HG02973 (cell line): ENCODE results near the gene SFXN1.
A peak's percentile ranks its signal among the peaks of the same experiment; 100 is the strongest.
"Not testable (repeated sequence)": the region's sequence is repeated elsewhere in the genome, so short reads cannot be mapped to it uniquely, and the experiment has no call there.

ENCODE experiments used
- ATAC-seq: cut with Tn5 transposase; IDR thresholded peaks from one replicate; pipeline ENCODE4 v1.9.1; 2021; ENCODE audit warnings: moderate library complexity; ENCODE audit not compliant: unreplicated experiment

The SFXN1 gene, protein sequence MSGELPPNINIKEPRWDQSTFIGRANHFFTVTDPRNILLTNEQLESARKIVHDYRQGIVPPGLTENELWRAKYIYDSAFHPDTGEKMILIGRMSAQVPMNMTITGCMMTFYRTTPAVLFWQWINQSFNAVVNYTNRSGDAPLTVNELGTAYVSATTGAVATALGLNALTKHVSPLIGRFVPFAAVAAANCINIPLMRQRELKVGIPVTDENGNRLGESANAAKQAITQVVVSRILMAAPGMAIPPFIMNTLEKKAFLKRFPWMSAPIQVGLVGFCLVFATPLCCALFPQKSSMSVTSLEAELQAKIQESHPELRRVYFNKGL

DNA sequence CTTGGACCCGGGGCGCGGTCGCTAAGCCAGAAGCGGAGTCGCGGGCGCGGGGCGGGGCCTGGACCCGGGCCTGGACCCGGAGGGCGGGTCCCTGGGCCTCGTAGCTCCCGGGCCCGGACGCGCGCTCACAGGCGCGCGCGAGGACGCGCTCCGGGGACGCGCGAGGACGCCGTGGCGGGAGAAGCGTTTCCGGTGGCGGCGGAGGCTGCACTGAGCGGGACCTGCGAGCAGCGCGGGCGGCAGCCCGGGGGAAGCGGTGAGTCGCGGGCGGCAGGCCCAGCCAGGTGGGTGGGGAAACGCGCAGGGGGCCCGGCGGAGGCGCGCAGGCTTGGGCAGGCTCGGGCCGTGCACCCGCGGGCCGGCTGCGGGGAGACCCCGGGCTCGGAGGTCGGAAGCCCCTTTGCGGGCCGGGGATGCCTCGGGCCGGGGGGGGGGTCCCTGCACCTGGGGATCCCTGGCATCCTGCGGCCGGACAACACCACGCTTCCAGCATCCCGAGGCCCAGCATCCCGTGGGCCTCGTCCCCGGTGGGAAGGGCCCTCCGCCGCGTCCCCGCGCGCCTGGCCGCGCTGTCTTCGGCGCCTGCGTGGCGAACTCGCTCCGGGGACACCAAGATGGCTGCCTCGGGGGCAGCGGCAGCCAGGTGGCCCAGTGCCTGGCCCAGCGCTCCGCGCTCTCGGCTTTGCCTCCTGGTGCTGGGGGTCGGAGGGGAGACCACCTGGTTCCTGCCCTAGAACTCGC, at the start of gene SFXN1:
Gene SFXN1 (plus strand): TSS at position 177 of the 741 bp plus-strand sequence. CDS start 13,544 bp downstream, outside the sequence.
- peak; percentile 92 for ATAC-seq

DNA sequence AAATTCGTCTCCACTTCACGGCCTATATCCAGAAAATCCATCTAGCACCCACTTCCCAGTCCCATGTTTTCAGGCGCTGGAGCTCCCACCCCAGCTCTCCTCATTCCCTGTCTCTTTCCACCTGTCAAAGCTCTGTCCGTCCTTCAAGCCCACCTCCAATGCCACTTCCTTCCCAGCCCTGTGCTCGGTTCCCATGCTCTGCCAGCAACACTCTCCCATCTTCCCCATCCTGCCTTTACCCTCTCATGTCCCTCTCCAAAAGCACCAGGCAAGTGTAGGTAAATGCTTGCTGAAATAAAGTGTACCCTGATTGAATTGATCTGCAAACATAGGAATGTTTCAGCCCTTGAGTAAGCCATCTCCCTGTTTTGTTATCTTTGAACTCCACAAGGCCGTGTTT, 43.6 kb upstream of the SFXN1 start:
- no peak for ATAC-seq

DNA sequence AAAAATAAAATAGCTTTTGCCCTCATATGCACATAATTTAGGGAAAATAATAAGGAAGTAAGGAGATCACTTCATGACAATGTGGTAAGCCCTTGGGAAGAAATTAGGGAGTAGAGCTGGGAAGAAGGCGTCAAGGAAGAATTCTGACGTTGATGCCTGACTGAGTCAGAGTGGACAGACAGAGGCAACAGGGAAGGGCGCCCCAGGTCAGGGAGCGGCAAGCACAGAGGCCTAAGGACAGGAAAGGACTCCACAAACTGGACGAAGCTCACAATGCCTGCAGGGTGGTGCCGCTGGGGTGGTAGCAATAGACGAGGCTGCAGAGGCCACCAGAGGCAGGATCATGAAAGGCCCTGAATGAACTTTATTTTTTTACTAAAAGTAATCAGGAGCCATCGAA, 42.0 kb upstream of the SFXN1 start:
- ATAC-seq, result no peak

DNA sequence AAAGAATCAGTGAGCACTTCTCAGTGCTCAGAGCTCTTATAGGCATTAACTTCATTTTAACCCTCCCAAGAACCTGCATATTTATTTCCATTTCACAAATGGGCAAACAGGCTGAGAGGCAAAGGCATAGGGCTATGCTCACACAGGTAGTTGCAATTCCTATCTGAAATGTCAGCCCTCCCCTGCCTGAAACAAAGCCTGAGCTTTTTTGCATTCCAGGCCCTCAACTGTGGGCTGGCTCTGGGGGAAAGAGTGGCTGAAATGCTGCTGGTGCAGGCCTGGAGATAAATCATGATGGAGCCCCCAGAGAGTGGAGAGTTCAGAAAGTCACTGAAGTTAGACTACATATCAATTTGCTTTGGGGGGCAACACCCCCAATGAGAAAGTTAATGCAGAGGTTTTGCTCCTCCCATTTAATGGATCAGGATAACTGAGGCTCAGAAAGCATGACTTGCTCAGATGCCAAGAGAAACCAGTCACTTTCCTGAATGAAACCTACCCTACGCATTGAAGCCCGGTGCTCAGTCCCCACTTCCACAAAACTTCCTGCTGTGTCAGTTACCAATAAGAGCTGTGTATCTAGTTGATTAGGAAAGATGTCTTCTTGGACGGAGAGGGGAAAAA, 40.0 kb upstream of the SFXN1 start:
- no peak for ATAC-seq

DNA sequence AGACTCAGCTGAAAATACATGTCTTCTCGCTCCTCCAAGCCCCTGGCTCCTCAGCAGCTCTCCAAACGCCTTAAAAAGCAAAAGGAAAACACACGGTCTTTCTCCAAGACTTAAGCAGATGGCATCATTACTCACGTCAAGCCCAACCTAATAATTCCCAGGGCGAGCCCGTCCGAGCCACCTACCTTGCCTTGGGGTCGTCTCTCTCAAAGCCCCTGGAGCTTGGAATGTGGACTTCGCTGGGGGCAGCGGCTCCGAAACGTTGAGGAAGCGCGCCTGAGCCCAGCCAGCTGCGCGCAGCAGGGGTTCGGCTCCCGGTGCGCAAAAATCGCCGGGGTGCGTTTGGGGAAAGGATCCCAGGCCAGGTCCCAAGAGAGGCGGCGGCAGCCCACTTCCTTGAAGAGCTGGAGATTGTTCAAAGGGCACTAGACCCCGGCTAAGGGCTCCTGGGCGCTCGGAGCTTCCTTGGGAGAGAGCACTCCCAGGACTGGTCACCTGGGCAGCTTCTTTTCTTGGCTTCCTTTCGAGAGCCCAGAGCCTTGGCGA, 34.8 kb upstream of the SFXN1 start:
- ATAC-seq, result no peak

DNA sequence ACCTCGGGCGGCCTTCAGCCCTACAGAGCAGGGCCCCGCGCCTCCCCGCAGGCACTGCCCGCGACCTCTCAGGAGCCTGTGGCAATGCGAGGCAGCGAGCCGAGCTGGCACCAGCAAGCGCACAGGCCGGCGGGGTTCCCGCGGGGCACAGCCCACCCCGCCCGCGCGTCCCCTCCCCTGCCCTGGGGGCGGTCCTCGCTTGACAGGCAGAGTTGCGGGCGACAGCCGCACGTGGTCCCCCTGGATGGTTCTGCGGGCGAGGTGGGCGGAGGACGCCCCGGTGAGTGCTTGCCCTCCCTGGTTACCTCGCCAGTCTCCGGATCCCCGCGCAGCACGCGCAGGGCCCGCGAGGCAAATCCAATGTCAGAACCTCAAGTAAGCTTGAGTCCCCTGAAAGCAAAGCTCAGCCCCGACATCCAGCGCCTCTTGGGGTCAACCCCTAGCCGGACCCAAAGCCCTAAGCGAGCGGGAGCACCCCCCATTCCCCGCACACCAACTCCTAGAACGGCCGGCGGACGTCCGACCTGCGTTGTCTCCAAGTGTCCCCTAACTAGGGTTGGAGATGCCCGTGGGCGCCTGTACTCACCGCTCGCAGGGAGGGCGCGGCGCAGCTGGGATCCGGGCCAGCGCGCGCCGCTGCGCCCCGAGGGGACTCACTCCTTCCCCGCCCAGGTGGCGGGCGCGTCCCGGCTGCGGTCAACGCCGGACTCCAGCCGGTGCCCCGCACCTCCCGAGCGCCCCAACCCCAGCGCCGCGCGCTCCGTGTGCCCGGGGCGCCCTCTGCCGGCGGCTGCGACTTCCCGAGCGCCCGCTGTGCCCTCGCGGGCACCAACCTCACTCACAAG, 34.1 kb upstream of the SFXN1 start, which contains the start of gene DRD1:
Gene DRD1 (minus strand): TSS at position 123 of the 845 bp plus-strand sequence. CDS start 1,083 bp downstream, outside the sequence.
- no peak for ATAC-seq

DNA sequence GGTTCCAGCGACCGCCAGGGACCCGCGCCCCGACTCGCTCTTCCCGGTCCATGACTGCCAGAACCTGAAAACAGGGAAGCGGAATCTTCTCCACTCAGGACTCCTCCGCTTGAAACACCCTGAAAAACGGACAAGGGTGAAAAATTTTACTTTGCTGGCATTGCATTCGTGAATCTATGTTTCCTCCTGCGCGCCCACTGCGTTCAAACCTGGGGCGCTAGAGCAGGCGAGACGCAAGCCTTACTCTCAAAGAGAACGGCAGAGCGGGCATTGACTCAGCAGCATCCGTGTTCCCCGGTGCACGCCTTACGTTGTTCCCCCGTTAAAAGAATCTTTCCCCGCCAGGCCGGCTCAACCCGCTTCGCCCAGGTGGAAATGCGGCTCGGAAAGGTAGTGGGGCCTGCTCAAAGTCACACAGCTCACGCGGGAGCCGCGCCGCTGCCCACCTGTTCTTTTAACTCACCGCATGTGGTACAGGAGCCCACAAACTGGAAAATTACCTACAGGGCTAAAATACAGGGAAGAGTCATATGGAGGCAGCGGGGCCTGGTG, 33.4 kb upstream of the SFXN1 start:
- ATAC-seq, result no peak

DNA sequence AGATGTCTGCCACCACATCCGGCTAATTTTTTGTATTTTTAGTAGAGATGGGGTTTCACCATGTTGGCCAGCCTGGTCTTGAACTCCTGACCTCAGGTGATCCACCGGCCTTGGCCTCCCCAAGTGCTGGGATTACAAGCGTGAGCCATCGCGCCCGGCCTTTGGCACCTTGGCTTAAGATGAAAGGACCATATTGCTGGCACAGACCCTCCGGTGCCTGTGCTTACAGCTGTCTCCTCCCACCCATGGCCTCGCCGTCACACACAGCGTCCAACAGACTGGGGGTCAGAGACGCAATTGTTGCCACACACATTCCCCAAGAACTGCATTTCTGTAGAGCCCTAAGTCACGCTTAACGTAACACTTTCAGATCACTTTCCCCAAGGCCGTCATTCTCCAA, 32.0 kb upstream of the SFXN1 start:
- not testable (repeated sequence) for ATAC-seq

DNA sequence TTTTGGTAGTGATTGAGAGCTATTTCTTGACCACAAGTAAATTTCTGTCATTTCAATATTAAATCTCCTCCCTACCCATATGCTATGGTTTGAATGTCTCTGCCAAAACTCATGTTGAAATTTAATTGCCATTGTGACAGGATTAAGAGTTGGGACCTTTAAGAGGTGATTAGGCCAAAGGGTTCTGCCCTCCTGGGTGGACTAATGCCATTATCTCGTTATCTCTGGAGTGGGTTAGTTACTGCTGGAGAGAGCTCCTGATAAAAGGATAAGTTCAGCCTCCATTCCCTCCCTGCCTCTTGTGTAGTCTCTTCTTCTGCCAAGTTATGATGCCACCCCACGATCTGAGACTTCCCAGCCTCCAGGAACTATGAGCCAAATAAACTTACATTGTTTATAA, 30.8 kb upstream of the SFXN1 start:
- ATAC-seq, result no peak

DNA sequence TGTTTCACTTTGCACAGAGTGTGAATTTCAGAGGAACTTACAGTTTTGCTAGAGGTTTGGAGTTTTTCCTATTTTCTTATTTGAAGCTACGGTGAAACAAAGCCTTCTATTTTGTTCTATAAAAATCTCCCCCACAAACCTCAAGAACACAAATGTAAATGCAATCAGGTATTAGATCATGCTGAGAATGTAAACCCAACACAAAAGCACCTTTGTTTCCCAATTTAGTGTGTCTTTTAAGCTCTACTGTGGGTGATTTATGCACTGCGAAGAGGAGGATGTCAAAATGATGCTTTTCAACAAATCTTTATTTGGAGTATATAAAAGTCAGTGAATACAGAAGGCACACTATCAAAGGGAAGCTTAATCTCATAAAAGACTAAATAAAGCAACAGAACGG, 30.1 kb upstream of the SFXN1 start:
- no peak for ATAC-seq

DNA sequence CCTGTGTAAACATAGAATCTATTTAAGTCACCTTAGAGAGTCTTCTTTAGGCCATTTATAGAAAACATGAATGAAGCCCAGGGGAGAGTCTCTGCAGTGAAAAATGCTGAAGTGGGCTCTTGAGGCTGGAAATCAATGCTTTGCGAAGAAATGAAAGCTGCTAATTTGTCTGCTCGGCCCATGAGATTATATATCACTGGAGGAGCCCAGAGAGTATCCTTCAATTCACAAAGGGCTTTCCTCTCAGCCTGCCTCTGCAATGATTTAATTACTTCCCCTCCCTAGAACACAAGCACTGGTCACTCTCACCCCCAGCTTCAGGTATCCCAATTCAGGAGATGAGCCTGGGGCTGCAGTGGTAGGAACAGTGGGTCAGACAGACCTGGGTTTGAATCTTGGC, 26.2 kb upstream of the SFXN1 start:
- ATAC-seq, result no peak

DNA sequence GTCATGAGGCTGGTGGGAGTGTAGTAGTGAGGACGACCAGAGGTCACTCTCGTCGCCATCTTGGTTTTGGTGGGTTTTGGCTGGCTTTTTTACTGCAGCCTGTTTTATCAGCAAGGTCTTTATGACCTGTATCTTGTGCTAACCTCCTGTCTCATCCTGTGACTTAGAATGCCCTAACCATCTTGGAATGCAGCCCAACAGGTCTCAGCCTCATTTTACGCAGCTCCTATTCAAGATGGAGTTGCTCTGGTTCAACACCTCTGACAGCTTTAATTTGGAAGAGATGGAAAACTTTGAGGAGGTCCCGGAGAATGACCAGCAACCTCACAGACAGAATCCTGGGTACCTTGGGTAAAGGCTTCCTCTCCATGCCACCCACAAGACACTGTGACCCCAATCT, 24.0 kb upstream of the SFXN1 start:
- not testable (repeated sequence) for ATAC-seq

DNA sequence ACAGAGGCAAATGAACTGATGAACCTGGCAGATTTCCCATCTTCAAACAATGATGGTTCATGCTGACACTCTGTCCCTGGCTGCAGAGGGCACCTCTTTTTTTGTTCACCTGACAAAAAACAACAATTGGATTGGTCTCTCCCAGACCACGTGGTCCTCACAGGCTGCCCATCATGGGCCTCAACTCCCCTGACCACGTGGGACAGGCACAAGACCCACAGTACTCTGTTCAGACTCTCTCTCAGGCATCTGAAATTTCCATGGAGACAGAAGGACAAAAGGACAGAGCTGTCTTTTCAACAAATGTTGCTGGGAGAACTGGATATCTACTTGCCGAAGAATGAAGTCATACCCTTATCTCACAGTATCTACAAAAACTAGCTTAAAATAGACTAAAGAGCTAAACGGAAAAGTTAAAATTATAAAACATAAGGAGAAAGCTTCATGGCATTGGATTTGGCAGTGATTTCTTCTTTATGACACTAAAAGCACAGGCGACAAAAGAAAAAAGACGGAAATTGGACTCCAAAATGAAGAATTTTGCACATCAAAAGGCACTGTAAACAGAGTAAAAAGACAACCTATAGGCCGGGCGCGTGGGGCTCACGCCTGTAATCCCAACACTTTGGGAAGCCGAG, 22.1 kb upstream of the SFXN1 start:
- ATAC-seq, result no peak

DNA sequence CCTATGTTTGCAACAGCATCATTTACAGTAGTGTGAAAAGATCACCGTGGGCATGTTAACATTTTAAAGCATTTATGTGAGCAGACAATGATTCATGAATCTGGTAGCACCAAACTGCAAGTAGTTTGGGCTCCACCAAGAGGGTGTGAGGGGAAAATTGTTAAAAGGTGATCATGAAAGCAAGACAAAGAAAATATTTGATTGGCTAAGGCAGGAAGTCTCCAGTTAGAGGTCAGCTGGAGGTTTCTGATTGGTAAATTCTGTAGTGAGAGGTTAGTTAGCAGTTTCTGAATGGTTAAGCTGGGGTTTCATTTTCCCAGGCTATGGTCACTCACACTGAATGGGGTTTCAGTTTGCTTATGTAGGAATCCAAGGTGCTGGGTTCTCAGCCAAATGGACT, 20.9 kb upstream of the SFXN1 start:
- ATAC-seq, result peak; percentile 98

DNA sequence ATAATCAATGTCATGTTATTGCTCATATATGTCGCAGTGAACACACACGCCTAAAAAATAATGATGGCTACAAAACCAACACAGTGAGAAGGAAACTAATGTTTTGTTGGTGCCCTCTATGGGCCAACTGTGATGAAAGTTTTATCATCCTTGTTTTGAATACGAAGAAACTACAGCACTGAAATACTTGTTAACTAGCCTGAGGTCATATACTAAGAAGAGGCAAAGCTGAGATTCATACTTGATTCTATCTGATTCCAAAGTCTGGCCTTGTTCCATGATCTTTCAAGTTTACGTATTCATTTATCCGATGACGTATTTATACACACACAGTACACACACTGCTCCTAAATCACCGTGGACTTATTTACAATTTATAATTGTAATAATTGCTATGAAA, 18.2 kb upstream of the SFXN1 start:
- no peak for ATAC-seq

DNA sequence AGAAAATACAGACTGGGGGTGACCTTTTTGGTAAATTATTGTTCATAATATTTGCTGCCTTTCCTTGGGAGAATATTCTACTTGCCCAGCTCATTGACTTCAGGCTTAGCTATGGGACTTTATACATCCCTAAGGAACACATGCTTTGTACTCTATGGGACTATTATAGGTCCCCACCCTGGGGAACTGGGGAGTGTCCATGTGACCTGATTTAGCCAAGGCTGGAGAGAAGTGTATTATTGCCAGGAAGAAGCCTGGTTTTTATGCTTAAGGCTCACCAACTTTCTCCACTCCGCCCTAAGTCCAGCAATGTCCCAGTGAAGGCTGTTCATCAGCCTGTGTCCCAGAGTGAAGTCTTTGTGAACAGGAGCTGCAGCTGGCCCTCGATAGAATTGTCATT, 17.8 kb upstream of the SFXN1 start:
- ATAC-seq, result no peak

DNA sequence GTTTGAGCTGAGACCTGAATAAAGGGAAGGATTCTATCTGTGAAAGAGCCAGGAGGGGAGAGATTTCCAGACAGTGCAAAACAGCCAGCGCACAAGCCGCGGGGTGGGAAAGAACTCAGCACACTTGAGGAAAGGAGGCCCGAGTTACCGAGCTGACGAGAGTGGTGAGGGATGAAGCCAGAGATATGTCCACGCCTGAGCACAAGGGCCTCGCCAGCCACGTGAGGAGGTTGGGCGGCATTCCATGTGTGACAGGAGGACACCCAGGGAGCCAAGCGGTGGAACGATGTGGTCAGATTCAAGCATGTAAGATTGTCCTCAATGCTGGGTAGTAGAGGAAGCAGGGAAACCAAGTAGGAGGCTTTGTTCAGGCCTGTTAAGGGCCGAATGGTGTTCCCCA, 17.0 kb upstream of the SFXN1 start:
- ATAC-seq, result no peak

DNA sequence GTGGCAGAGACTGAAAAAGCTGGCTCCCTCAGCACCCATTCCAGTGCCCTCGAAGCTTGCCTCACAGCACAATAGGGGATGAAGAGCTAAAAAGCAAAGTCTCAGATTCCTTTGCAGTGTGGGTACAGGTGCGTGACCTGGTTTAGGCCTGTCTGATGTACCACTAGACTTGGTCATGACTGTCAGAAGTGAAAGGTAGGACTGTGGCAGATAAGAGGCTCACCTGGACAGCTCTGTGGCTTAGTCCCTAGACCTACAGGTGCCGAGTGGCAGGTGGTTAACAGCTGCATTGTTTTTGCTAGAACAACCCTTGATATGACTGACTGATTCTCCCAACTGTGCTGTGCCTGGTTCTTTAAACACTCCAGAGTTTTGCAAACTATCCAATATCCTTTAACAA, 14.7 kb upstream of the SFXN1 start:
- no peak for ATAC-seq

DNA sequence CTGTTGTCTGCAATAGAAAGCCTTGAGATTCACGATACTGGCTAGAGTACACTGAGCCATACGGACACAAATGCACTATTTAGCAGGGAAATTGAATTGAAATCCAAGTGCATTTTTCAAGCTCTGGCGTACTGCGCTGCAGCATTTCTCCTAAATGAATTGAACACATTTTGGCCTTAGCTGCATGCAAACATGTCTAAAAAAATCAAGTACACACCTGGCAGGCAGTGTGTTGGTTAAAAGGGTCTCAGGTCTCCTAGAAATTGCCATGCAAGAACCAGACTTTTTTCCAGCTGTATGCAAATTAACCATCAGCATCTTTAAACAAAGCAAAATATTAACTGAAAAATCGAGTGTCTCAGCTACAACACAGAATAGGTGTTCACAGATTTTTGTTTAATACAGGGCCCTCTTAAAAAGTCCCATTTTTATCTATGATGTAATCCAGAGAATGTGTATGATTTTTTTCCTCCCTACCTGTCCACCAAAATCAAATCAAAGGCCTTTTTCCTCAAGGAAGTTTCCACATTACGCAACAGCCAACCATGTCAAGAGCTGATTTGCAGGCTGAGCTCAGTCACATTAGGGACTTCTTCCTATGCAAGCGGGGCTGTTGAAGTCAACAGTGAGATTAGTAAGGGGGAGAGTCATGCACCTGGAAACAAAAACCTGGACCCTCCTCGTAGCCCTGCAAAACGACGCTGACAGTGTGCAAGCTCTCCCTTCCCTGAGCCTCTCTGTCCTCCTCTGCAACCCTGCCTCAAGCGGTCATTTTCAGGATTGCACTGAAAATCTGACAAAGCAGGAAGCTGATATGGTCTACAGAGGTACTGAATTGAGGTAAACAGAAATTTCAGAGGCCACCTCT, 14.1 kb upstream of the SFXN1 start:
- peak; percentile 98 for ATAC-seq
